ENCODE measurements around the gene PHKB. TPM values are rescaled to one million over a fixed set of nuclear protein-coding genes. Genes with fewer than 3 reads are reported as not detected.
"Not testable (repeated sequence)": the region's sequence is repeated elsewhere in the genome, so short reads cannot be mapped to it uniquely, and the experiment has no call there.

Gene PHKB
- total RNA-seq, 2 experiments from 2014 or later, result 27.6 to 28.8 TPM

DNA sequence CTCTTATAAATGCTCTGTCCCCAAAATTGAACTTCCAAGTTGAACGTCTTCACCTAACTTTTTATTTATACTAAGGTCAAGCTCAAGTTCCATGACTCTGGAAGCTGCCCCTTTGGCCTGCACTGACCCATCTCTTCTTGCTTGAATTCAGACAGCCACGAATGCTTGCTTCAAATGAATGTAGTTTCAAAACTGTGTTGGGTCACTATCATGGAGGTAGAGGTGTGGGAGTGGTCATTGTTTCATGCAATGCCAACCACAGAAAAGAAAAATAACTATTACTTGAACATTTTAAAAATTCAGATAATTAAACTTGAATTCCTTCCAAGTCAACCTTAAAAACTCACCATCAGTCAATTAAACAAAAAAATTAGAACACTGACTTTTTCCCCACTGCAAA lies 2.8 kb upstream of the PHKB start:
- Mint-ChIP-seq H3K9me3 (no peaks in the 10 kb centered on the region), H3K36me3 (peaks cover 30% of the 10 kb centered on the region), H3K27ac (no peak overlapping the region), H3K4me1 (ENCODE audit: low read depth) (peaks cover 41% of the 10 kb centered on the region), H3K4me3 (no peak overlapping the region), H3K27me3 (no peaks in the 10 kb centered on the region)
- POLR2A ChIA-PET, result no interaction called here
- intact Hi-C loops (cut with micrococcal nuclease), result no loop called here
- CTCF ChIA-PET, result no interaction called here
- no peak for DNase-seq

DNA sequence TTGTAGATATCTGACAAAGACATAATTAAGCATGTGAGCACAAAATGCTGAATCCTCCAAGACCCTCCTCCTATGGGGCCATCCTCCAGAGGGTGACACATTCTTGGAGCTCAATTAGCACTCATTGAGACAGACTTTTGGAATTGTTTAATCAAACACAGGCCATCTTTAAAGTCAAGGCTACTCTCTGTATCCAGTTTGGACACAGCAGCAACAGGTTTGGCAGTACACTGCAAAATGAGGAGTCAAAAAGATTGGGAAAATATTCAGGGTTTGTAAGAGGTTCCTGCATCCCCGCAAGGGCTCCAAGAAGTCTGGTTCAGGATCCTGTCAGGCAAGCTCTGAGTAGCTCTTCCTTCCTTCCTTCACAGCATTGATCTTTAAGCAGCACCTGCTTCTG lies 1.5 kb upstream of the PHKB start:
- POLR2A ChIA-PET, result interaction anchor here (1.3 to 2.7 kb wide), 2 partner anchors 14 to 25 kb away, joined by 5 read pairs; no protein-coding TSS in a partner anchor
- Mint-ChIP-seq H3K9me3 (no peaks in the 10 kb centered on the region), H3K36me3 (peaks cover 21% of the 10 kb centered on the region), H3K27me3 (no peaks in the 10 kb centered on the region), H3K27ac (peak overlapping the region; percentile 95), H3K4me3 (peak overlapping the region; percentile 93), H3K4me1 (ENCODE audit: low read depth) (peaks cover 48% of the 10 kb centered on the region)
- intact Hi-C loops (cut with micrococcal nuclease), result loop anchor here (2.0 to 10.0 kb wide), 5 partner anchors 422 to 775 kb away; partner anchors contain the start of genes DNAJA2, GPT2, ORC6 and VPS35
- CTCF ChIA-PET, result interaction anchor here (1.4 to 3.5 kb wide), 3 partner anchors 14 to 487 kb away, joined by 3 to 36 read pairs (median 3); partner anchors contain the start of gene NETO2
- DNase-seq, result no peak

DNA sequence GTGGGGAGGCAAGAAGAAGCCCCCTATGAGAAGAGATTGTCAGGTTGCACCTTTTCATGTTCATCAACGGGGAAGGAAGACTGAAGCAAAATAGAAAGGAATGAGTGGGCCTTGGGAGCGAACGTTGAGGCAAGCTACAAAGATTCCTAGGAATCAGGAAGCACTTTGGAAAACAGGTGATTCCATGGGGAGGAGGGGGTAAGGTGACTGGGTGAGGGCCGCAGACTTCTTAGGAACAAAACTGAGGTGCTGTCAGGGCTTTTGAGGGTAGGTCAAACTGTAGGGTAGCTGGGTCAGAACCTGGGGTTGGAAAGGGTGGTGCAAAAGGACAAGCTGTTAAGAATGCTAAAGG lies 796 bp upstream of the PHKB start:
- CTCF ChIA-PET, result interaction anchor here (0.9 to 3.5 kb wide), 7 partner anchors 15 to 704 kb away, joined by 3 to 36 read pairs (median 3); partner anchors contain the start of gene NETO2
- intact Hi-C loops (cut with micrococcal nuclease), result loop anchor here (2.0 to 10.0 kb wide), 5 partner anchors 423 to 776 kb away; partner anchors contain the start of genes DNAJA2, GPT2, ORC6 and VPS35

GRCh38 chr16:47461598-47462266 lies 601 bp downstream of the PHKB start:
- peaks cover 52% of the 10 kb centered on the region for H3K4me1 Mint-ChIP-seq (ENCODE audit: low read depth)
- peak overlapping the region; percentile 93 for H3K4me3 Mint-ChIP-seq
- POLR2A ChIA-PET, result interaction anchor here (1.2 to 2.7 kb wide), 3 partner anchors 27 to 488 kb away, joined by 5 to 12 read pairs (median 5); partner anchors contain the start of gene DNAJA2
- CTCF ChIA-PET, result interaction anchor here (0.6 to 3.5 kb wide), 12 partner anchors 56 to 1168 kb away, joined by 3 to 36 read pairs (median 3); partner anchors contain the start of gene NETO2
- no peaks in the 10 kb centered on the region for H3K9me3 Mint-ChIP-seq
- H3K27me3 Mint-ChIP-seq, result no peaks in the 10 kb centered on the region
- DNase-seq, result peak; percentile 22
- peak overlapping the region; percentile 95 for H3K27ac Mint-ChIP-seq
- H3K36me3 Mint-ChIP-seq, result peaks cover 13% of the 10 kb centered on the region
- intact Hi-C loops (cut with micrococcal nuclease), result loop anchor here (1.0 to 10.0 kb wide), 9 partner anchors 29 to 777 kb away; partner anchors contain the start of genes DNAJA2, GPT2, ORC6 and VPS35

More for the DNA sequence above, 796 bp upstream of the PHKB start:
- Mint-ChIP-seq H3K27me3 (no peaks in the 10 kb centered on the region), H3K36me3 (peaks cover 19% of the 10 kb centered on the region), H3K4me3 (peak overlapping the region; percentile 93), H3K4me1 (ENCODE audit: low read depth) (peaks cover 49% of the 10 kb centered on the region), H3K27ac (peak overlapping the region; percentile 95), H3K9me3 (no peaks in the 10 kb centered on the region)
- DNase-seq, result no peak
- POLR2A ChIA-PET, result interaction anchor here (2.7 kb wide), 1 partner anchor 25 kb away, joined by 5 read pairs; no protein-coding TSS in a partner anchor

DNA sequence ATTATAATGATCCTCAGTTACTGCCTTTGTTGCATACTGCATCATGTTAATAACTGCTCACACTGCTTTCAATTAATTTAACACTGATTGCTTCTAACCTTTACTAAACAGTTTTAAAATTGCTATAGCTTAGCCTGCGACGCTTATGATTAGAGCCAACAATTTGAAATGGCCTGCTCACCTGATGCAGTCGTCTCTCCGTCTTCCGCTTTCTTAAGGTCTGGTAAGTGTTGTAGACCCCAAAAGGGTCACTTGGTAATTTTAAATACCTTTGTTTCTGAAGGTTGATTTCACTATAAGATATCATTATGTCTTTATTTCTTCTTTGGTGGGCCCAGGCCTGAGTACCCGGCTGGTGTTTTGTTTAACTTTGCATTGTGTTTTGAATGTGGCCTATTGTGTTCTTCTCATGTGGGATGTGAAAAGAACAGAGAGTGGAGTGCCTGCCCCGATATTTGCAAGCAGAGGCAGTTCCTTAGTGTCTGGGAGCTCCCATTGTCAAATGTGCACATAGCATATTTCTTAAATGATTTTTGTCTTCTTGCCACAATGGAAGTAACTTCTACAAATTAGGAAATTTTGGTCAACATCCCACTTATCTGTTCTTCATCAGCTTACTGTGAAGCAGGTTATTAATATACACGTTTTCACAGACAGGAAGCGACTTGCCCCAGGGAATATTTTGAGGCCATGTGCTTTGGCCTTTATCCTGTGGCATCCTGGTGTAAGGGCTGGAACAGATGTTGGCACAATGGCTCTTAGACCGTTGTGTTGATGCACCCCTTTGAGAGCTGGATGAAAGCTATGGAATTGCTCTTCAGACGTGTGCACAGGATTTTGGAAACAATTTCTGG lies 2.9 kb downstream of the PHKB start:
- CTCF ChIA-PET, result no interaction called here
- Mint-ChIP-seq H3K4me1 (ENCODE audit: low read depth) (peaks cover 45% of the 10 kb centered on the region), H3K27ac (no peak overlapping the region), H3K36me3 (peaks cover 5% of the 10 kb centered on the region), H3K27me3 (no peaks in the 10 kb centered on the region), H3K9me3 (no peaks in the 10 kb centered on the region), H3K4me3 (no peak overlapping the region)
- intact Hi-C loops (cut with micrococcal nuclease), result loop anchor here (5.0 to 10.0 kb wide), 3 partner anchors 427 to 779 kb away; partner anchors contain the start of genes GPT2, ORC6 and VPS35
- POLR2A ChIA-PET, result no interaction called here
- DNase-seq, result no peak

DNA sequence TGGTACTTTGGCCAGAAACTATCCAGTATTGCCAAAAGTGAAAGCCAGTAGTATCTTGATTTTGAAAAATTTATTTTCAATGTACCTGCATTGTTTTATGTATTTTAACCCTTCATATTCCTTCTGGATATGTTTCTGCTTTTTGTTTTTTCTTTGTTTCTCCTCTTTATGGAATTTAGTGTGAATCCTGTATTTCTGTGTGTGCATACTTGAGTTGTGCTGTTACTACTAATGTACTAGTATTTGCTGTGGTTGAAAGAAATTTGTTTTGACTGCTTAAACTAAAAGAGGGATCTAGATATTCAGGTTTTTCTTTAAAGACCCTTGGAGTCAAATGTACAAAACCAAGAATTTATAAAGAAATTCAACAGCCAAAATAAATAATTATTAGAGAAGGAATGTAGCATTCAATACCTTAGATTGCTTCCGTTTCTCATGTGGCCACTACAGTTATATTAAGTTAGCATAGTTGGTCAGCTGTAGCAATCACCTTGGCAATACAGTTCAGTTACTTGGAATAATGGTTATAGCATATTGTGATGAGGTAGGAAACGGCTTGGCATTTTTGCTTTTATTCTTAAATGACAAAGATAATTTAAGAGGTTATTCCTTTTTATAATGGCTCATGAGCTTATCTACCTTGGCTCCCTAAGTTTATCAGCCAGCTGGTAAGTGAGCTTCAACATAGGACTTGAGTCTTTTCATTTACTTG lies 4.9 kb downstream of the PHKB start:
- Mint-ChIP-seq H3K27me3 (no peaks in the 10 kb centered on the region), H3K4me3 (no peak overlapping the region), H3K4me1 (ENCODE audit: low read depth) (peaks cover 29% of the 10 kb centered on the region), H3K27ac (no peak overlapping the region), H3K36me3 (peaks cover 1% of the 10 kb centered on the region), H3K9me3 (no peaks in the 10 kb centered on the region)
- POLR2A ChIA-PET, result no interaction called here
- intact Hi-C loops (cut with micrococcal nuclease), result loop anchor here (10.0 kb wide), 1 partner anchor 781 kb away; the partner anchor contains the start of genes ORC6 and VPS35
- DNase-seq, result no peak
- CTCF ChIA-PET, result interaction anchor here (0.9 to 1.3 kb wide), 3 partner anchors 31 to 591 kb away, joined by 3 to 4 read pairs (median 3); no protein-coding TSS in a partner anchor

DNA sequence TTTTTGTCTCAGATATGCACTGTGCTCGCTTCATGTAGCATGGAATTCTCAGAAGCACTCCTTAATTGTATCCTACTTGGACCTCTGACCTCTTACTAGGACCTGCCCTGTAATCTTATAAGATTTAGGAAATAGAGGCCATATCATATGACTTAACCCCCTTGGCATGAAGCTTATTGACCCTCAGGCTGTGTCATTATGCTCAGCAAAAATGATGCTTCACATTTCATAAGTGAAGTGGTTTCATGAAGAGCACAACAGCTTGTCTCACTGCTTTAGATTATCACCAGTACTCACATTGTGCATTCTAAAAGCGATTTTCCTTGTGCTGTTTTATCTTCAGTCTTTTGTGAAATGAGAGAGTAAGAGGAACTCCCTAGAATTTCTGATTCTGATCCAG lies 6.4 kb downstream of the PHKB start:
- peaks cover 22% of the 10 kb centered on the region for H3K4me1 Mint-ChIP-seq (ENCODE audit: low read depth)
- H3K27me3 Mint-ChIP-seq, result no peaks in the 10 kb centered on the region
- H3K27ac Mint-ChIP-seq, result no peak overlapping the region
- ChIA-PET CTCF (interaction anchor here (0.9 to 1.4 kb wide), 3 partner anchors 32 to 326 kb away, joined by 3 read pairs; no protein-coding TSS in a partner anchor), POLR2A (no interaction called here)
- intact Hi-C loops (cut with micrococcal nuclease), result loop anchor here (10.0 kb wide), 1 partner anchor 783 kb away; the partner anchor contains the start of genes ORC6 and VPS35
- DNase-seq, result no peak
- peaks cover 1% of the 10 kb centered on the region for H3K36me3 Mint-ChIP-seq
- H3K4me3 Mint-ChIP-seq, result no peak overlapping the region
- H3K9me3 Mint-ChIP-seq, result no peaks in the 10 kb centered on the region

- H3K4me1 Mint-ChIP-seq (ENCODE audit: low read depth), result peaks cover 17% of the 10 kb centered on the region
- POLR2A ChIA-PET, result interaction anchor here (0.8 kb wide), 1 partner anchor 343 kb away, joined by 3 read pairs; no protein-coding TSS in a partner anchor
- H3K9me3 Mint-ChIP-seq, H3K27me3 Mint-ChIP-seq, H3K27ac Mint-ChIP-seq, H3K36me3 Mint-ChIP-seq, DNase-seq, H3K4me3 Mint-ChIP-seq: not testable (repeated sequence)
- intact Hi-C loops (cut with micrococcal nuclease), result loop anchor here (10.0 kb wide), 1 partner anchor 783 kb away; the partner anchor contains the start of genes ORC6 and VPS35
- CTCF ChIA-PET, result interaction anchor here (1.4 kb wide), 1 partner anchor 327 kb away, joined by 3 read pairs; no protein-coding TSS in a partner anchor
Observed at GRCh38 chr16:47468070-47468689, 7.0 kb downstream of the PHKB start.

GRCh38 chr16:47469227-47469626 lies 8.1 kb downstream of the PHKB start:
- H3K27me3 Mint-ChIP-seq, result no peaks in the 10 kb centered on the region
- CTCF ChIA-PET, result no interaction called here
- peaks cover 9% of the 10 kb centered on the region for H3K4me1 Mint-ChIP-seq (ENCODE audit: low read depth)
- peaks cover 1% of the 10 kb centered on the region for H3K36me3 Mint-ChIP-seq
- DNase-seq, result no peak
- POLR2A ChIA-PET, result no interaction called here
- H3K4me3 Mint-ChIP-seq, result no peak overlapping the region
- no peak overlapping the region for H3K27ac Mint-ChIP-seq
- no peaks in the 10 kb centered on the region for H3K9me3 Mint-ChIP-seq
- intact Hi-C loops (cut with micrococcal nuclease), result loop anchor here (10.0 kb wide), 1 partner anchor 784 kb away; the partner anchor contains the start of genes ORC6 and VPS35

DNA sequence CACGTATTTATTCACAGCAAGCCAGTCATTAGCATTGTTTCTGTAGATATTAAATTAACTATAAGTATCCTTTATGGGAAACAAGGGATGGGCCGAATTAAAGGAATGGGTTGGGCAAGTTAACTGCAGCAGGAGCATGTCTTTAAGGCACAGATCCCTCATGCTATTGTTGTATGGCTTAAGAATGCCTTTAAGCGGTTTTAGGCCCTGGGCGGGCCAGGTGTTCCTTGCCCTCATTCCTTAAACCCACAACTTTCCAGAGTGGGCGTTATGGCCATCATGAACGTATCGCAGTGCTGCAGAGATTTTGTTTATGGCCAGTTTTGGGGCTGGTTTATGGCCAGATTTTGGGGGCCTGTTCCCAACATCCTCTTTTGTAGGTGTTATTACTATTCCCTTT lies 9.1 kb downstream of the PHKB start:
- H3K4me1 Mint-ChIP-seq (ENCODE audit: low read depth), result peaks cover 6% of the 10 kb centered on the region
- no peaks in the 10 kb centered on the region for H3K27me3 Mint-ChIP-seq
- POLR2A ChIA-PET, result interaction anchor here (0.6 kb wide), 1 partner anchor 13 kb away, joined by 3 read pairs; no protein-coding TSS in a partner anchor
- no peak overlapping the region for H3K27ac Mint-ChIP-seq
- H3K9me3 Mint-ChIP-seq, result no peaks in the 10 kb centered on the region
- peaks cover 1% of the 10 kb centered on the region for H3K36me3 Mint-ChIP-seq
- intact Hi-C loops (cut with micrococcal nuclease), result no loop called here
- no peak for DNase-seq
- CTCF ChIA-PET, result no interaction called here
- no peak overlapping the region for H3K4me3 Mint-ChIP-seq

- peaks cover 1% of the 10 kb centered on the region for H3K36me3 Mint-ChIP-seq
- DNase-seq, result no peak
- no peaks in the 10 kb centered on the region for H3K9me3 Mint-ChIP-seq
- H3K27ac Mint-ChIP-seq, result no peak overlapping the region
- intact Hi-C loops (cut with micrococcal nuclease), result no loop called here
- POLR2A ChIA-PET, result interaction anchor here (0.6 kb wide), 1 partner anchor 14 kb away, joined by 3 read pairs; no protein-coding TSS in a partner anchor
- CTCF ChIA-PET, result no interaction called here
- no peak overlapping the region for H3K4me3 Mint-ChIP-seq
- H3K4me1 Mint-ChIP-seq (ENCODE audit: low read depth), result peaks cover 2% of the 10 kb centered on the region
- no peaks in the 10 kb centered on the region for H3K27me3 Mint-ChIP-seq
Observed at GRCh38 chr16:47470810-47471209, 9.7 kb downstream of the PHKB start.
